Activated CD8-positive, alpha-beta memory T cell treated with anti-CD3 and anti-CD28 coated beads, Interleukin-2, amount 10 ng/mL, durations not matched to agents 7 days and 5 days (primary cell): ENCODE measurements around the gene DUXB. TPM values are rescaled to one million over a fixed set of nuclear protein-coding genes. Genes with fewer than 3 reads are reported as not detected.

ENCODE experiments used
- ATAC-seq: fragments of 150-1000 bp; cut with Tn5 transposase; one replicate; pipeline ENCODE4 v1.10.0; 2021; ENCODE audit warnings: moderate library complexity
- CTCF ChIA-PET: fragments of 350-600 bp; sonication (Branson Sonifier 250); formaldehyde crosslinking; loops from one replicate; lab custom pipeline; 2021; ENCODE audit warnings: antibody characterized with exemption; lab: Charles Lee
- DNase-seq: peaks from one replicate; pipeline ENCODE4 v3.0.0-alpha.2; 2020
- H3K27ac Mint-ChIP-seq: one replicate; pipeline ENCODE4 v1.8.0; 2021; ENCODE audit warnings: mild to moderate bottlenecking, mixed read lengths
- H3K27me3 Mint-ChIP-seq: one replicate; pipeline ENCODE4 v1.8.0; 2021; ENCODE audit warnings: mixed read lengths
- H3K36me3 Mint-ChIP-seq: one replicate; pipeline ENCODE4 v1.8.0; 2021; ENCODE audit warnings: mild to moderate bottlenecking, mixed read lengths
- H3K4me1 Mint-ChIP-seq: one replicate; pipeline ENCODE4 v1.8.0; 2021; ENCODE audit warnings: mixed read lengths
- H3K4me3 Mint-ChIP-seq: one replicate; pipeline ENCODE4 v1.8.0; 2021; ENCODE audit warnings: mild to moderate bottlenecking, moderate library complexity, mixed read lengths
- H3K9me3 Mint-ChIP-seq: one replicate; pipeline ENCODE4 v1.8.0; 2022; ENCODE audit warnings: low read depth, mixed read lengths
- total RNA-seq, 2 experiments: library from RNA; stranded (reverse); gene quantifications; one replicate each; pipeline ENCODE4 v1.2.3, GENCODE V29; 2021

Gene DUXB
- total RNA-seq, 2 experiments from 2014 or later, result not detected

- H3K27me3 Mint-ChIP-seq, result peaks cover 5% of the 10 kb centered on the region
- CTCF ChIA-PET, result no interaction called here
- no peak for DNase-seq
- H3K9me3 Mint-ChIP-seq, result no peaks in the 10 kb centered on the region
- no peak for ATAC-seq
- no peak overlapping the region for H3K4me3 Mint-ChIP-seq
- no peak overlapping the region for H3K27ac Mint-ChIP-seq
- no peaks in the 10 kb centered on the region for H3K4me1 Mint-ChIP-seq
- H3K36me3 Mint-ChIP-seq, result no peaks in the 10 kb centered on the region
These were observed 981 bp upstream of the DUXB start for GRCh38 chr16:75702242-75702641.

DNA sequence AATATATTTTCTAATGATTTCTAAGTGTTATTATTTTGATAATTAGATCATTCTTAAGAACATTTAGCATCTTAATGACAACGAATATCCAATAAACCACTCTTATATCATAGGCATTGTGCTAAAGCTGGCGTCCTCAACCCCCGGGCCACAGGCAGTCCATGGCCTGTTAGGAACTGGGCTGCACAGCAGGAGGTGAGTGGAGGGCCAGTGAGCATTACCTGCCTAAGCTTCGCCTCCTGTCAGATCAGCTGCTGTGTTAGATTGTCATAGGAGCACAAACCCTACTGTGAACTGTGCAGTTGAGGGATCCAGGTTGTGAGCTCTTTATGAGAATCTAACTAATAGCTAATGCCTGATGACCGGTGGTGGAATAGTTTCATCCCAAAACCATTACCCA lies 3.7 kb downstream of the DUXB start:
- H3K27me3 Mint-ChIP-seq, result no peaks in the 10 kb centered on the region
- H3K27ac Mint-ChIP-seq, result no peak overlapping the region
- no peaks in the 10 kb centered on the region for H3K4me1 Mint-ChIP-seq
- CTCF ChIA-PET, result no interaction called here
- no peak for ATAC-seq
- H3K36me3 Mint-ChIP-seq, result no peaks in the 10 kb centered on the region
- no peak overlapping the region for H3K4me3 Mint-ChIP-seq
- H3K9me3 Mint-ChIP-seq, result no peaks in the 10 kb centered on the region
- DNase-seq, result no peak

DNA sequence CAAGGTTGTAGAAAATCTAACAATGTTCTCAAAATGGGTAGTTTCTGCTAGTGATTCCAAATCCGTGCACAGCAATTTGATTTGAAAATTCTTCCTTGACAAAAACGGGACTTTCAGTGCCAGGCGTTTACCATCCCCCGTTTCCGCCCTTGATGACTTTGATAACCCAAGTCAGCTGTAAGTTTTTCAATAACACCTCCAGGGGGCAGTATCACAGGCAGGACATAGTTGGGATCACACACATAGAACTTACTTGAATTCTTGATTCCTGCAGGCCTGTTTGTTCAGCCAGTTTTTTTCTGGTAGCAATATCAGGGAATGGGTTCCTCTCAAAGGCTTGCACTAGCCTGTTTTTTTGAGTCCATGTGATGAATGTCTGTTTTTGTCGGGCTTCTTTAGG lies 5.6 kb downstream of the DUXB start:
- CTCF ChIA-PET, result no interaction called here
- no peak for DNase-seq
- no peak overlapping the region for H3K27ac Mint-ChIP-seq
- no peaks in the 10 kb centered on the region for H3K27me3 Mint-ChIP-seq
- no peaks in the 10 kb centered on the region for H3K9me3 Mint-ChIP-seq
- no peak for ATAC-seq
- no peak overlapping the region for H3K4me3 Mint-ChIP-seq
- no peaks in the 10 kb centered on the region for H3K4me1 Mint-ChIP-seq
- no peaks in the 10 kb centered on the region for H3K36me3 Mint-ChIP-seq

DNA sequence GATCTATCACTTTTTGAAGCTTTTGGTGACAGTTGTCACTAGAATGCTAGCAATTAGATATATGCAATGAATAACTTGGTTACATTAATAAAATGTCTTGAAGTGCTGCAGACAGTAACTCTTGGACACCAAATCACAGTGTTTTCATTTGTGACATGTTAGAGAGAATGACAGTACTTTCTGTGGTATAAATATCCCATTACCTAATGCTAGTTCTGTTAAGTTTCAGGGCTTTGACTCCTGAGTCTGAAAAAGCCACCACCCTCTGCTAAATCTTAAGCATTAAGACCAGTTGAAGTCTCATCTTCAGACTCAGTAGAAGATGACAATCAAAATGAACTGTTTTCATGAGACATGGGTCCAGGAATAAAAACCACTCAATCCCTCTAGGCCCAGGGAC lies 13.9 kb downstream of the DUXB start:
- Mint-ChIP-seq H3K27me3 (no peaks in the 10 kb centered on the region), H3K4me3 (no peak overlapping the region), H3K36me3 (peaks cover 3% of the 10 kb centered on the region), H3K27ac (no peak overlapping the region), H3K9me3 (peaks cover 6% of the 10 kb centered on the region), H3K4me1 (peaks cover 3% of the 10 kb centered on the region)
- no peak for DNase-seq
- ATAC-seq, result no peak
- CTCF ChIA-PET, result no interaction called here

GRCh38 chr16:75682308-75682707 lies 19.0 kb downstream of the DUXB start:
- CTCF ChIA-PET, result no interaction called here
- DNase-seq, result no peak
- Mint-ChIP-seq H3K9me3 (peaks cover 4% of the 10 kb centered on the region), H3K4me1 (no peaks in the 10 kb centered on the region), H3K27me3 (no peaks in the 10 kb centered on the region), H3K27ac (no peak overlapping the region), H3K36me3 (peaks cover 3% of the 10 kb centered on the region), H3K4me3 (no peak overlapping the region)
- no peak for ATAC-seq

GRCh38 chr16:75679366-75679765 lies 21.9 kb downstream of the DUXB start:
- Mint-ChIP-seq H3K4me3 (no peak overlapping the region), H3K36me3 (peaks cover under 1% of the 10 kb centered on the region), H3K9me3 (peaks cover 1% of the 10 kb centered on the region), H3K27me3 (no peaks in the 10 kb centered on the region), H3K27ac (no peak overlapping the region), H3K4me1 (no peaks in the 10 kb centered on the region)
- DNase-seq (no peak), ATAC-seq (no peak)
- CTCF ChIA-PET, result no interaction called here

GRCh38 chr16:75676909-75677308 lies 24.4 kb downstream of the DUXB start, which contains the start of gene CPHXL2:
CPHXL2 (minus strand) TSS chr16:75677009; CDS start chr16:75676999, 10 bp downstream.
- DNase-seq (no peak), ATAC-seq (no peak)
- Mint-ChIP-seq H3K27me3 (no peaks in the 10 kb centered on the region), H3K36me3 (no peaks in the 10 kb centered on the region), H3K9me3 (no peaks in the 10 kb centered on the region), H3K4me3 (no peak within 1 kb of the TSS), H3K27ac (no peak within 1 kb of the TSS), H3K4me1 (no peaks in the 10 kb centered on the region)
- CTCF ChIA-PET, result no interaction called here

DNA sequence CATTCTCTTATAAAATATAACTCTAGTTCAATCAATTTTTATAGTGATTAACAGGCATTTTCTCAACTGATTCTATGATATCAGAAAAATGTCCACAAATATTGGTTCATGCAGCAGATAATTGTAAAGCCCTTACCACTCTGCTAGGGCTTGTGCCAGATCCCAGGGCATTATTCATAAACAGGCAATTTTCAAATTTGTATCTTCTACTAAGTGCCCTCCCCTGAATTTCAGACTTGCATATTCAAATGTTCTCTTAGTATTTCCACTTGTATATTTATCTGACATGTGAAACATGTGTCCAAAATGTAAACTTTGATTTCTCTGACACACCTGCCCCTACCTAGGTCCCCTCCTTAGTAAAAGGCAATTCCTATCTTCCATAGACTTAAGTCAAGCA lies 33.8 kb downstream of the DUXB start:
- Mint-ChIP-seq H3K4me3 (no peak overlapping the region), H3K27me3 (no peaks in the 10 kb centered on the region), H3K27ac (no peak overlapping the region), H3K9me3 (no peaks in the 10 kb centered on the region), H3K4me1 (no peaks in the 10 kb centered on the region), H3K36me3 (peaks cover 7% of the 10 kb centered on the region)
- ATAC-seq (no peak), DNase-seq (no peak)
- CTCF ChIA-PET, result no interaction called here

DNA sequence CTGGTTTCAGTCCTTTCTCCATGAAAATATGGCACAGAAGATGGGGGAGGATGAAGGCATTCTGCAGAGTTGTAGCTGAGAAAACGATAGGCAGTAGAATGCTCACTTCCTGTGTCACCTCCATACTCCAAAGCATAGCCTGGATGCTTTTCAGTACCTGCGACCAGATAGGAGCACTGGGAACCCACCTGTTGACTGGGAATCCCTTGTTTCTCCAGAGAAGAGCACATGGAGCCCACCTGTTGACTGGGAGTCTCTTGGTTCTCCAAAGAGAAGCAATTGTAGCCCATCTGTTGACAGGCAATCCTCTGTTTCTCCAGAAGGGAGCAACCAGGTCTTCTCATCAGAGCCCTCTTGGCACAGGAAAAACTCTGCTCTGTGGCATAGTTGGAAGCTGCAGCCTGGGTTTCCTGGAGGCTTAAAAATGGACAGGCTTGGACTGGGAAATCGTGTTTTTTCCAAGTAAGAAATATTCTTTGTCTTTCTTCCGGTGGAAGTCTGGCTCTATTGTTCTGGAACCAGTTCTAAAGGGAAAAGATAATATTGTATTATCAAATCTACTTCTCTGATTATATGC lies 40.4 kb downstream of the DUXB start:
- ATAC-seq (no peak), DNase-seq (no peak)
- CTCF ChIA-PET, result no interaction called here
- H3K4me1 Mint-ChIP-seq, result peaks cover 2% of the 10 kb centered on the region
- no peaks in the 10 kb centered on the region for H3K27me3 Mint-ChIP-seq
- H3K36me3 Mint-ChIP-seq, result peaks cover 38% of the 10 kb centered on the region
- no peak overlapping the region for H3K27ac Mint-ChIP-seq
- no peak overlapping the region for H3K4me3 Mint-ChIP-seq
- no peaks in the 10 kb centered on the region for H3K9me3 Mint-ChIP-seq

DNA sequence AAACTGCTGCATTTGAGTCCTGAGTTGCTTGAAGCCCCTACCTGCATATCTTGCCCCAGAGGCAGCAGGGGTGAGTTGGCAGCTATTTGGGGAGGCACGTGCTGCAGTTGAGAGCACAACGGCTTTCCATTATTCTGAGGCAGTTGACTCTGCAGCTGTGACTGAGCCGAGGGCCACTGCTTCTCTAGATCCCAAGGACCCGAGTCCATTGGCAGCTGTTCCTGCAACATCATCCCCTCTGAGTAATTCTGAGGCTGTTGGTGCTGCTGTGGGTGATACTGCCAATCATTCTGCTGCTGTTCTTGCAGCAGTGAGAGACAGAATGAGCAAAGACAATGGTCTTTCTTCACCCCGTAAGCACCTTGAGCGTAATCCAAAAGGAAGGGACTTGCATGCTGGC lies 40.9 kb downstream of the DUXB start:
- Mint-ChIP-seq H3K36me3 (peaks cover 40% of the 10 kb centered on the region), H3K27me3 (no peaks in the 10 kb centered on the region), H3K27ac (no peak overlapping the region), H3K4me3 (no peak overlapping the region), H3K4me1 (peaks cover 2% of the 10 kb centered on the region), H3K9me3 (no peaks in the 10 kb centered on the region)
- CTCF ChIA-PET, result no interaction called here
- no peak for ATAC-seq
- no peak for DNase-seq

- no peak for ATAC-seq
- Mint-ChIP-seq H3K4me3 (no peak overlapping the region), H3K4me1 (peaks cover 12% of the 10 kb centered on the region), H3K27ac (no peak overlapping the region), H3K27me3 (no peaks in the 10 kb centered on the region), H3K9me3 (no peaks in the 10 kb centered on the region), H3K36me3 (peaks cover 50% of the 10 kb centered on the region)
- CTCF ChIA-PET, result interaction anchor here (0.9 kb wide), 1 partner anchor 141 kb away, joined by 3 read pairs; no protein-coding TSS in a partner anchor
- DNase-seq, result no peak
These were observed 43.1 kb downstream of the DUXB start for GRCh38 chr16:75658175-75658574.

- ATAC-seq (no peak), DNase-seq (no peak)
- Mint-ChIP-seq H3K27ac (peak overlapping the region; percentile 59), H3K9me3 (no peaks in the 10 kb centered on the region), H3K36me3 (peaks cover 61% of the 10 kb centered on the region), H3K4me1 (peaks cover 38% of the 10 kb centered on the region), H3K27me3 (no peaks in the 10 kb centered on the region), H3K4me3 (no peak overlapping the region)
- CTCF ChIA-PET, result no interaction called here
These were observed 47.3 kb downstream of the DUXB start for GRCh38 chr16:75653922-75654321.

- Mint-ChIP-seq H3K27me3 (no peaks in the 10 kb centered on the region), H3K4me3 (peak overlapping the region; percentile 81), H3K9me3 (no peaks in the 10 kb centered on the region), H3K36me3 (peaks cover 39% of the 10 kb centered on the region), H3K4me1 (peaks cover 58% of the 10 kb centered on the region), H3K27ac (peak overlapping the region; percentile 97)
- peak; percentile 92 for DNase-seq
- peak; percentile 35 for ATAC-seq
- CTCF ChIA-PET, result interaction anchor here (0.8 to 7.6 kb wide), 10 partner anchors 8 to 214 kb away, joined by 3 to 63 read pairs (median 4); partner anchors contain the start of genes ADAT1, CFDP1 and TMEM231
These were observed 52.8 kb downstream of the DUXB start for GRCh38 chr16:75648265-75649076.
